Kidney capillary endothelial cell (primary cell): ENCODE data around the gene WDR72.

Experiments
- DNase-seq: peaks from one replicate; pipeline ENCODE4 v3.0.0-alpha.2; 2018; ENCODE audit warnings: low spot score

WDR72 gene

DNA sequence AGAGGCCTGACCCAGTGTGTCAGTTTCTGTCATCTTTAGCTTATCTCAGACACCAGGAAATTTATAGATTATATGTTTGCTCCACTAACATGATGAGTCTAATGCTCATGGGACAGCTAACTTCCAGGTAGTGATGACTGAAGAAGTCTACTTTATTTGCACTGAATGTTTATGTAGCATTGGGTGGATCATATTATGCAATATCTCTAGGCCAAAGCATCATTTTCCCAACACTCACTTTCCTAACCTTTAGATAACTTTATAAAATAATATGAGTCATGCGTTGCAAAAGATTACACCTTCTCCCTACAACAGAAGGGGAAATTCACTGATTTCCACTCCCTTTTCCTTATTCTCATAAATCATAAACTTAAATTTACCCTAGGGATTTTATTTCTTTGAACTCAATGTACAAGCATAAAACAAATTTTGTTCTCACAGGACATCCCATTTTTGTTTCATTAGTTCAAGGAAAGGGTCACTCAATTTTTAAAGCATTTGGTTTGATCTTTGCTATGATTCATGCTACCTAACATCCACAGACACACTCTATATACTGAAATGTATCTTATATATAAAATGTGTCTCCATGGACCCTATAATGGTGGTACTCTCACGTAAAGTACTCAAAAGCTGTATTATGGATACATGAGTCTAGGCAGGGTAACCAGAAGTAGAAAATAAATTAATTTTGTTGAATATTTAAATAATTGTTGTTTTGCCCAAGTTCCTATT is 225.2 kb downstream of the WDR72 start:
- no peak for DNase-seq

DNA sequence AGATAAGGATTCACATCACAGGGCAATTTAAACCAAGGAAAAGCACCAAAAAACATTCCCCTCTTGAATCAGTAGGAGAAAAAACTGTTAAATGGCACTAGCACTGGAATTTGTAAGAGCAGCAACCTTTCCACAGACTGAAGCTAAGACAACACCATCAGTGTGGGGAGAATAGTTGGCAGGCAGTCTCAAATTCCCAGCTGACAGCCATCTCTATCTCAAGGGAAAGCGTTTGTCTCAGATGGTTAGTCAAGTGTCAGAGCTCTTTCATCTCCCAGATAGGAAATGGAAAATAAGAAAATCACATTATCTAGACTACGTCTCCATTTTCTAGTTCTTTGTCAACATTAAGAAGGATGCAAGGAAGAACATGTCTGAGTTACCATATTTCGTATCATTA is 228.7 kb downstream of the WDR72 start:
- no peak for DNase-seq

DNA sequence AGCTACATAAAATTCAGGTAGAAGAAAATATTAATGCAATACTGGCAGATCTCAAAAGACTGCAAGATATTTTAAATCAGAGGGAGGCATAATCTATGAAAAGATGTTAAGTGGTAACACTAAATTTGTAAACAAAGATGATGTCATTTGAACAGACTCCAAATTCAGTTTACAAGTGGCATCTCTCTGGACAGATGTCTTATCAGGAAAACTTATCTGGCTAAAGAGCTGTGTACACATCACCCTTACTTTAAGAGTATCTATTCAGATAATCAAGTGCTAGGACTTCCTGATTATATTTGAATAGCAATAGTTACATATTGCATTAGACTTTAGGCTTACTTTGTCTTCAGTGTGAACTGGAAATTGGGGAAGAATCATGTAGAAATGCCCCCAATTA is 231.5 kb downstream of the WDR72 start:
- no peak for DNase-seq

DNA sequence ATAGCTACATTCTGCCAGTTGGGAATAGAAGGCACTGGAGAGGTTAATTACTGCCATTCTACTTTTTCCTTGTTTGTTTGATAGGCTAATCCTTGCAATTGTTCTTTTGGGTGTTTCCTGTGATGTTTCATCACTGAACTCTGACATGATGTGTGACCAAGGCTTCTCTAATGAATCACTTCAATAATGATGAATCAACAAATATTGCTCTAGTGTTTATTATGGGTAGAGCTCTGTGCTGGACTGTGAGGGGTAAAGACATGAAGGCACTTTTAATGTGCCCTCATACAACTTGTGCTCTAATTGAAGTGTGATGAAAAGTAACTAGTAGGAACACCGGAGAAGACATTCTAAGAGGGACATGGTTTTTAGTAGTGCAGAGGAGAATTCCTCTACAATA is 233.6 kb downstream of the WDR72 start:
- DNase-seq: peak; percentile 46

DNA sequence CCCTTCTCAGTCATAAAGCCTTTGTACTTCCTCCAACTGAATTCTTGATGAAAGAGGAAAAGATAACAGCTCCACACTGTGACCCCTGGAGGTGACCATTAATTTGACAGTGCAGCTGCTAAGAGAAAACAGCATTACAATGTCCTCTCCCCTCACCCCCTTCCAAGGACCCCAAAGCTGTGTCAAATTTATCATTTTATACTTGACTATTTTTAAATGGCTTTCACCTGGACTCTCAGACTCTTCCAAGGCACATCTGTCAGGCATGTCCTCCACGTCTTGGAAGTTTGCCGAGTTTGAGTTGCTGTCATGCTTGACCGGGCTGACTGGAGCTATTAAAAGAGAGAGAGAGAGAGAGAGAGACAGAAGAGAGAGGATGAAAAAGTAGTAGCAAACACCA is 236.5 kb downstream of the WDR72 start:
- DNase-seq: no peak

DNA sequence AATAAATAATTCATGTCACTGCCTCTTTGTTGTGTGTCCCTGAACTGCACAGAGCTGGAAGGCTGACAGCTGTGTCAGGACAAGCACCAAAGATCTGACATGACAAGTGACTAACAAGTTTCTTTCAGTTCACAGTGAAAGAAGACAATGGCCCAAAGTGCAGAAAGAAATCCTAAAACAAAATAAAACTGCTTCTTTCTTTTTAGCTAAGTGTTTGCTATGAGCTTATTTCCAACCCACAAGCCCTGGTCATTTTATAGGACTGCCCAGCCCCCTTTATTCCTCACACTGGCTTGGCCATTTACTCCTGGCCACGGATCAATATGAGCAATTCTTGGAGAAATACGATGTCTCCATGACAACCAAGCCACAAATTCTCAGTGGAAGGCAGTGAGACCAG is 238.5 kb downstream of the WDR72 start:
- DNase-seq: no peak

DNA sequence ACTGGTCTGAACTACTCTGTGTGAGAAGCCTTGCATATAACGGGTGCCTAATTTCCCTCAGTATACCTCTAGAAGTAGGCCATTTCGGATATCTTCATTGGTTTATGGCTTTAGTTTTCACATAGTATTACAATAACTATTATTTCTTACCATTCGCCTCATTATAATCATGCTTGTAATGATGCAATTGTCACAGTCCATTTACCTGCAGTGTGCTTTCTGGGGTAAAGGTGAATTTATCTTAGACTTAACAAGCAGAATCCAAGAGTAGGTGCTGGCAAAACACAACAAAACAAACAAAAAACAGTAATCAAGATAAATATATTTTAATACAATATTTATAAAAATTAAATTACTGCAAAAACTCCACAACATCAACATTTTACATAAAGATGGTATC is 246.0 kb downstream of the WDR72 start:
- DNase-seq: no peak

DNA sequence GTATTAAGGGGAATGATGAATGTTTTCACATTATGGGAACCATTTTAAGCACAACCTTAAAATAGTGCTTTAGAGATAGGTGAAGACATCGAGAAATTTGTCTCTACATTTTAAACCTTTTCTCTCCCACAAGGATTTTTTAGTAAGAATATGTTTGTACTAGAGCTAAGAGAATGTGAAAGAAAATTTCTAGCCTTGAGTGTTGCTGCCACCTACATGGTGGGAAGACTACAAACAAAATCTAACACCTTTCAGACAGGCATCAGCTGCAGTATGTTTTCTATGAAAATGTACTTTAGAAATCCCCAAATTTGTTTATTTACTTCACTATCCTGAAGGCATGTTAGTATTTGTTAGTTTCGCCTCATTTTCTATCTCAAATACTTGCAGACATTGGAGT is 247.4 kb downstream of the WDR72 start:
- no peak for DNase-seq

DNA sequence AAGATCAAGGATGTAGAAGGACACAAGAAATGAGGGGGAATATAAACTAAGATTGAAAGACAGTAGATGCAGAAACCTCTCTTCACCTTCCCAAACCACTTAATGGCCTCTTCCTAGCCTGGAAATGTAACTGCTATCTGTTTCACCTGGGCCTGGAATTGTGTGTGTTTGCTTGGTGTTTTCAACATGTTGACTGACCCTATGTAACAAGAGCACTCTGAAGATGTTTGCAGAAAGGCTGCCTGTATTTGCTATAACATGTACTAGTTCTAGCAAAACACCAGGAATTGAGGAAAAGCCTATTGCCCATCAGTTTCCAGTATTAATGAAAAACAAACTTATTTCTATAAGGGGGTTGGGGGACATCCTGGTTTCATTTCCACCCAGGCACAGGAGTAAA is 248.3 kb downstream of the WDR72 start:
- no peak for DNase-seq

DNA sequence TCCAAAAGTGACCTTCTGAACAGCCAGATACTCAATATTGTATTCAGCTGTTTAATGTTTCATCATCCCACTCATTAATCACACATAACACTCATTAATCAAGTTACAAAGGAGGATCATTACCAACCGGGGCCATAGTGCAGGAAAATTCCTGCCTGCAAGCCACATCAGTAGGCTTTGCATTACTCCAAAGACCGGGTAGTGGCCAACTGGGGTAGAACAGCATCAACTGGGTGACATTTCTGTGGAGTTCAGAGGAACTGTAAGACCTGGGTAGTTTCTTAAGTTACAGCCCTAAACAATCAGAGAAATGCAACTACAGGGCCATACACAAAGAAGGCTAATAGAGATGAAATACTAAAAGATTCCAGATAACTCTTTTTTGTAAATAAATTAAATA is 253.1 kb downstream of the WDR72 start:
- DNase-seq: no peak

DNA sequence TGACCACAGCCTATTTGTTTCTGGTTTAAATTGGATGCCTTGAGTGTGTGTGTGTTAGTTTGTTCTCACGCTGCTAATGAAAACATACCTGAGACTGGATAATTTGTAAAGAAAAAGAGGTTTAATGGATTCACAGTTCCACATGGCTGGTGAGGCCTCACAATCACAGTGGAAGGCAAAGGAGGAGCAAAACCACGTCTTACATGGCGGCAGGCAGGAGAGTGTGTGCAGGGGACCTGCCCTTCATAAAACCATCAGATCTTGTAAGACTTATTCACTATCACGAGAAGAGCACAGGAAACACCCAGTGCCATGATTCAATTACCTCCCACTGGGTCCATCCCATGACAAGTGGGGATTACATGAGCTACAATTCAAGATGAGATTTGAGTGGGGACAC is 260.5 kb downstream of the WDR72 start:
- no peak for DNase-seq

DNA sequence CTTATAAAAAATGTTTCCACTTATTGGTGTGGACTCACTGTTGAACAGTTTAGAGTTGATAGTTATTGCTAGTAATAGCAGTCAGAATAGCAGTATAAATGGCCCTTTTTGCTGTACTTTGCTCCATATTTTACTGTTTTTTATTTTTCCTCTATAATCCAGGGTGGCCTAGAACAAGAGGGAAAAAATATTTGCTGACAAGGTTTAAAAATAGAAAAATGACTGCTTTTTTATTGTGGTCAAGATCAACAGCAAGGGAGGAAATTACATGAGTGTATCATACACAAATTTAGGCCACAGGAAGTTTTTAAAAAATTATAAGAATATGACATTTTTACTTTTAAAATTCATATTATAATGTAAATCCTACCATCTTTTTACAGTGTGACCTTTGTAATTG is 269.1 kb downstream of the WDR72 start:
- DNase-seq: no peak

DNA sequence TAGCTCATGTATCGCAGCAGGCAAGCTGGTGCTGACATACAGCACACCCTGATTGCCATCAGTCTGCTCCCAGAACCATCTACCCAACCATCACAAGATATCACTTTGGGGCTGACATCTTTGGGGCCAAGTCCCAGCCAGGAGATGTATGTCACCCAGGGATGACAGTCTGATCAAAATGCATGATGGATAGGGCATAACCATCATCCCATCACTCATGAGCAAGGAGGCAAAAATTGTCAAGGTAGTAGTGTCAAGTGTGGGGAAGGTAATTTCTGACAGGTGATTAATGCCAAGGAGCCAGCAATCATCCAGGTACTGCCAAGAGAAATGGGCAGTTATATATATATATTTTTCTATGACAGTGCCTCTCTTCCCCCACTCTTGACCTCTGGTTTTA is 277.4 kb downstream of the WDR72 start:
- no peak for DNase-seq

DNA sequence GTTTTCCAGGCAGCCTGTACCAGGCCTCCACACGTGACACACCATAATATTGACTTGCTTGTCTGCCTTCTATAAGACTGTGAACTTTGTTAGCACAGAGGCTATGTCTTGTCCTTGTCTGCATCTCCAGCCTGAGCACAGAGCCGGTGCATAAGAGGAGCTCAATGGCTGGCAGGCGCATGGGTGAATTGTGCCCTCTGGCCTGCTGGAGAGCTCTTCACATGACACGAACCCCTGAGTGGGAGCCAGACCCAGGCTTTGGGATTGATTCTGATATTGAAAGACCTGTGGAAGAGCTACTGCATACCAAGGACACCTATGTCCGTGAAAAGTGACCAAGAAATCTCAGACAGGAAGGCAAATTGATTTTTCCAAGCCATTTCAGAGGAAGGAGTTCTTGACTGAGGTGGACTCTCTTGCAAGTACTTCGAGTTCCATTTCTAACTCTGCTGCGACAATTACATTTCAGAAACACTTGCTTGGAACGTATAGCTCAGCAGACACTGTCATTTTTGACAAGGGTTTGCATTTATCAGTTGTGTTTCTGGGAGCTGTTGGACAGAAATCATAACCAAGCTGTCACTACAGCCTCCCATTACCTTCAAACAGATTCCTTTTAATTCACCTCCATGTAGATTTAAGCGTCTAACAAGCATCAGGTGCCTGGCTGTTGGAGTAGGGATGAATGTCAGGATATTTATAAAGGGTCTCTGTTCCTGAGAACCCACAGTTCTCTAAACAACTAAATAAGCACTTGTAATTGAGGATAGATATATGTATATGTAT is 281.3 kb downstream of the WDR72 start:
- DNase-seq: no peak

DNA sequence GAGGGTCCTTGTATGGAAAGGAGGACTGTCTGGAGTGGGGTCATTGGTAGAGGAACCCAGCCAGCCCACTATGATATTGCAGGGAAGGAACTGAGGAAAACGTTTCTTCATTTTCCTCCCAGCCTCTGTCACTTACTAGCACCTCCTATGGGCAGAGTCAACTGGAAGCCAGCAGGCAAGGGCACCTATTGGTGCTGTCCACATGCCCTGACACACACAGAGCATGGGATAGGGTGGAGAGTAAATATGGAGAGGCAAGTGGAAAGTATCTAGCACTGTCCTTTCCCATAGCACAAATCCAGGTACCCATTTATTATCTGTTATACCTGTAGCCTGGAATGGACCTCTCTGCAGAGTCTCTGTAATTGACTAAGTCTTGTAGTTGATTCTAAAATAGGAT is 285.6 kb downstream of the WDR72 start:
- DNase-seq: no peak

DNA sequence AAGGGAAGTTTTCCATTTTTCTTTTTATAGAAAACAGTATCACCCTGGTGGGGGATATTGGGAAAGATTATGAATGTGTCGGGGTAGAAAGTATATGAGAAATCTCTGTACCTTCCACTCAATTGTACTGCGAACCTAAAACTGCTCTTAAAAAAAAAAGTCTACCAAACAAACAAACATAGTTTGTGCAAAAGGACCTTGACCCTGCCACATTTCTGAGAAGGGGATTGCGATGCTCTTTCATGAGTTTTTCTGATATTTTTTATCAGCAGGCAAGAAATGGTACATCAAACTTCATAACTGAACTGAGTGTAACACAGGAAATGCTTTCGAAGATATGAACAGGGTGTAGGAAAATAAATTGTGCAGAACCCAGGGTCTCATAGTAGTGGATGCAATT is 286.0 kb downstream of the WDR72 start:
- DNase-seq: no peak

DNA sequence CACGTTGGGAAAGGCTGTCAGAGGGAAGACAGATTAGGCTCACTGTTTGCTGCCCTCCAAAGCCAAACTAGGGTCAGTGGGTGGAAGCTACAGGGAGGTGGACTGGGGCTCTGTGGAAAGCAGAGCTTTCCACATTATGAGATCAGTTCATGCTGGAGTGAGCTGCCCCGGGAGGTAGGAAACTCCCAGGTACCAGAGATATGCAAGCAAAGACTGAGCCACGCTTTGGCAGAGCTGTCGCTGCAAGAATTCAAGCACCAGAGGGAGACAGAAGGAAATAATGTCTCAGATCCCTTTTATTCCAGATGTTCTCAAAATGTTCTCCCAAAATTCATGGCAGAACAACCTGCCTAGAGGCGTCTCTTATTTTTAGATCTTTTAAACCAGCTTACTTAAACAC is 286.6 kb downstream of the WDR72 start:
- DNase-seq: no peak

DNA sequence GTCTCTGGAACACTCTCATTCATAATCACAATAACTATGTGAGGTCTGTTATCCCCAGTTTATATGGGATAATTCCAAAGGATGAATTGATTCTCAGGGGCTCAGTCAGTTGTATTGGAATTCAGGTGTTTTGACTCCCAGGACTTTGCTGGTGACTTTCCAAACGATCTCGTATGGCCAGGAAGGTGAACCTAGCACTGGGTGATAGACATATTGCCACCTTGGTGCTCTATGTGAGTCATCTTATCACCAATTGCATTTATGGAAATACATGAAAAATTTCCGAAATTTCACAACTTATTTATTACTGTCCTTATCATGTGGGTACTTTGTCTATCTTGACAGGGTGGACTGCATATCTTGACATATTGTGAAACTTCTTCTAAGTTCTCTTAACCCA is 287.3 kb downstream of the WDR72 start:
- DNase-seq: no peak

DNA sequence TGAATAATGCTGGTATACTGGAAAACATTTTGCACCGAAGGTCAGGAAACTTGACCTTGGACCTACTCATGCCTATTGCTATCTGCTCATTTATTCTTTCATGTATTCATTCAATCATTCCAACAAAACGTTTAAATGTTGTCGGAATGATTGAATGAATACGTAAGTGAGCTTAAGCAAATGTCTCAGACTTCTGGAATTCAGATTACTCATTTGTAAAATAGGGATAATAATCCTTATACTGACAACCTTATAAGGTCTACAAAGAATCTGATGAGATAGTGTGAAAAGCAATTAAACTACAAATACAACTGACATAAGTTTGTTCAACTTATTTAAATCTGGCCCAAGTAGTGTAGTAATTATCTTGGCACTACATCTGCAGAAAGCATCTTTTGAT is 288.7 kb downstream of the WDR72 start:
- DNase-seq: no peak

DNA sequence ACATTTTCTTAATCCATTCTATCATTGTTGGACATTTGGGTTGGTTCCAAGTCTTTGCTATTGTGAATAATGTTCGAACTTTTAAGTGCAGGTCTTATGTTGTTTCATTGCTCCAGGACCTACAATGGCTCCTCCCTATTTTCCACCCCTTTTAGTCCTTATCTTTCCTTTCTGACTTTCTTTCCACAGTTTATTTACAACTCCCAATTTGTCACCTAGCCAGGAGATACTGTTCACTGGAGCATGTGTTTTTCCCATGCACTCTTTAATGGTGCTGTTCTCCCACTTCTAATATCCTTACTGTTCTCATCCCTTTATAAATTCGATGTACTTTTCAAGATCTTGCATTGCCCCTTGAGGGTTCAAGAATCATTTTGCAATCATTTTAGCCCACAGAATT is 290.0 kb downstream of the WDR72 start:
- no peak for DNase-seq
